Small intestine (tissue), 7 donors: Measurements from ENCODE around the gene KLF6. TPM values are rescaled to one million over a fixed set of nuclear protein-coding genes. Genes with fewer than 3 reads are reported as not detected.

Source experiments
- DNase-seq, 2 donors: peaks; one replicate each; pipeline versions ENCODE4 v3.0.0 to v3.0.0-alpha.2; 2013
- FAIRE-seq: peaks from 2 replicates; lab custom pipeline; 2012; peaks lifted over from hg19 to GRCh38; lab: Jason Lieb, UNC
- H3K27ac ChIP-seq, 3 donors: one replicate each; pipeline ENCODE4 v1.5.1; 2013; ENCODE audit warnings: low read length in 2 of 3, mild to moderate bottlenecking in 2 of 3, control low read depth in 1 of 3, inconsistent platforms in 1 of 3, low read depth in 1 of 3, moderate library complexity in 1 of 3
- H3K27me3 ChIP-seq, 3 donors: one replicate each; pipeline ENCODE4 v1.6.1; 2013; ENCODE audit warnings: low read length in 3 of 3, inconsistent platforms in 1 of 3; ENCODE audit not compliant: control insufficient read depth in 3 of 3, insufficient read depth in 3 of 3
- H3K36me3 ChIP-seq, 3 donors: one replicate each; pipeline ENCODE4 v1.6.1; 2013; ENCODE audit warnings: low read length in 3 of 3, inconsistent platforms in 1 of 3, low read depth in 1 of 3, mild to moderate bottlenecking in 1 of 3, moderate library complexity in 1 of 3; ENCODE audit not compliant: control insufficient read depth in 3 of 3, insufficient read depth in 2 of 3
- H3K4me1 ChIP-seq, 3 donors: one replicate each; pipeline ENCODE4 v1.6.1; 2013; ENCODE audit warnings: low read length in 2 of 3, inconsistent platforms in 1 of 3, low read depth in 1 of 3, mild to moderate bottlenecking in 1 of 3, moderate library complexity in 1 of 3; ENCODE audit not compliant: control insufficient read depth in 3 of 3, insufficient read depth in 2 of 3
- H3K4me3 ChIP-seq, 3 donors: one replicate each; pipeline ENCODE4 v1.5.1; 2013; ENCODE audit warnings: low read length in 3 of 3, control low read depth in 1 of 3, inconsistent platforms in 1 of 3, low read depth in 1 of 3, mild to moderate bottlenecking in 1 of 3, moderate library complexity in 1 of 3
- H3K9me3 ChIP-seq, 2 donors: one replicate each; pipeline ENCODE4 v1.6.1; 2013; ENCODE audit warnings: low read depth in 1 of 2, low read length in 1 of 2; ENCODE audit not compliant: control insufficient read depth in 2 of 2, insufficient read depth in 1 of 2
- WGBS, 3 donors: extraction: QIAGEN DNeasy Blood & Tissue Kit; methylation state at CpG; one replicate each; pipeline ENCODE4 v1.1.7; 2013; 5-methylcytosine and 5-hydroxymethylcytosine counted together
- polyA plus RNA-seq, 4 donors: library from polyadenylated mRNA; stranded (reverse) in 3 of 4; unstranded in 1 of 4; fragments of 200-250 nt in 3 of 4; fragments of 120-200 nt in 1 of 4; gene quantifications; one replicate each; pipeline versions ENCODE4 v1.2.1 to v1.2.3, GENCODE V29; 2013
- donor health status: healthy with polysubstance abuse.
- donor health status: control.
- donor health status: control.
- donor health status: Bipolar disorder and iron deficiency.
- donor health status: healthy.

The KLF6 gene
- polyA plus RNA-seq, 4 donors = 47.3 to 97.7 (median 72.1) TPM

- FAIRE-seq = no peak
- 58 to 76% (median 59%) methylated on average over 8 of the region's 8 CpGs for WGBS, 3 donors
These were observed 21.0 kb downstream of the KLF6 start for GRCh38 chr10:3763852-3764625.

GRCh38 chr10:3763035-3763456 lies 22.0 kb downstream of the KLF6 start:
- Histone ChIP-seq H3K4me1 (peaks cover 3 to 7% (median 4%) of the 10 kb centered on the region in 3 donors), H3K27me3 (no peaks in the 10 kb centered on the region), H3K9me3 (no peaks in the 10 kb centered on the region), H3K4me3 (peak overlapping the region in 1 of 3 donors; percentile 39), H3K36me3 (no peaks in the 10 kb centered on the region), H3K27ac (peak overlapping the region in 1 of 3 donors; percentile 9)
- no peak for FAIRE-seq
- 40 to 75% (median 54%) methylated on average over 20 of the region's 20 CpGs for WGBS, 3 donors
- peak in 1 of 2 donors; percentile 65 for DNase-seq

More at GRCh38 chr10:3763852-3764625, 21.0 kb downstream of the KLF6 start:
- Histone ChIP-seq H3K4me3 (no peak overlapping the region), H3K36me3 (no peaks in the 10 kb centered on the region), H3K27me3 (no peaks in the 10 kb centered on the region), H3K4me1 (peaks cover 3 to 7% (median 4%) of the 10 kb centered on the region in 3 donors), H3K27ac (peak overlapping the region in 2 of 3 donors; percentile 24 to 51), H3K9me3 (no peaks in the 10 kb centered on the region)
- no peak for DNase-seq

GRCh38 chr10:3762309-3762708 lies 22.7 kb downstream of the KLF6 start:
- Histone ChIP-seq H3K27me3 (no peaks in the 10 kb centered on the region), H3K9me3 (no peaks in the 10 kb centered on the region), H3K4me3 (no peak overlapping the region), H3K36me3 (no peaks in the 10 kb centered on the region), H3K27ac (no peak overlapping the region), H3K4me1 (peaks cover 3 to 7% (median 4%) of the 10 kb centered on the region in 3 donors)
- FAIRE-seq (no peak), DNase-seq (no peak)
- 89 to 97% (median 89%) methylated on average over 1 of the region's 1 CpG for WGBS, 3 donors

- no peaks in the 10 kb centered on the region for H3K9me3 ChIP-seq
- H3K27me3 ChIP-seq = no peaks in the 10 kb centered on the region
- no peak overlapping the region for H3K27ac ChIP-seq
- no peak overlapping the region for H3K4me3 ChIP-seq
- no peaks in the 10 kb centered on the region for H3K36me3 ChIP-seq
- FAIRE-seq (no peak), DNase-seq (no peak)
- H3K4me1 ChIP-seq = peaks cover 3 to 7% (median 4%) of the 10 kb centered on the region in 3 donors
- 79 to 84% (median 80%) methylated on average over 5 of the region's 5 CpGs for WGBS, 3 donors
These were observed 23.1 kb downstream of the KLF6 start for GRCh38 chr10:3761904-3762303.

GRCh38 chr10:3761021-3761686 lies 23.9 kb downstream of the KLF6 start:
- H3K9me3 ChIP-seq = no peaks in the 10 kb centered on the region
- no peaks in the 10 kb centered on the region for H3K36me3 ChIP-seq
- no peak for FAIRE-seq
- no peak overlapping the region for H3K4me3 ChIP-seq
- no peak for DNase-seq
- peaks cover 3 to 5% (median 4%) of the 10 kb centered on the region in 3 donors for H3K4me1 ChIP-seq
- no peaks in the 10 kb centered on the region for H3K27me3 ChIP-seq
- peak overlapping the region in 1 of 3 donors; percentile 35 for H3K27ac ChIP-seq
- WGBS, 3 donors = 82 to 86% (median 82%) methylated on average over 8 of the region's 8 CpGs

- H3K27me3 ChIP-seq = no peaks in the 10 kb centered on the region
- FAIRE-seq = no peak
- no peaks in the 10 kb centered on the region for H3K9me3 ChIP-seq
- H3K36me3 ChIP-seq = no peaks in the 10 kb centered on the region
- WGBS, 3 donors = 96 to 97% (median 97%) methylated on average over 14 of the region's 14 CpGs
- H3K27ac ChIP-seq = no peak overlapping the region
- peaks cover 3 to 7% (median 4%) of the 10 kb centered on the region in 3 donors for H3K4me1 ChIP-seq
- no peak for DNase-seq
- H3K4me3 ChIP-seq = no peak overlapping the region
These were observed 24.9 kb downstream of the KLF6 start for GRCh38 chr10:3760083-3760482.

GRCh38 chr10:3759397-3759796 lies 25.6 kb downstream of the KLF6 start:
- Histone ChIP-seq H3K27ac (no peak overlapping the region), H3K9me3 (no peaks in the 10 kb centered on the region), H3K4me3 (no peak overlapping the region), H3K36me3 (no peaks in the 10 kb centered on the region), H3K4me1 (peaks cover 0 to 8% (median 3%) of the 10 kb centered on the region in 3 donors), H3K27me3 (no peaks in the 10 kb centered on the region)
- 77 to 95% (median 88%) methylated on average over 2 of the region's 2 CpGs for WGBS, 3 donors
- no peak for FAIRE-seq
- no peak for DNase-seq

- Histone ChIP-seq H3K36me3 (no peaks in the 10 kb centered on the region), H3K27me3 (no peaks in the 10 kb centered on the region), H3K4me1 (peaks cover 0 to 8% (median 0%) of the 10 kb centered on the region in 3 donors), H3K4me3 (no peak overlapping the region), H3K27ac (peak overlapping the region in 1 of 3 donors; percentile 63), H3K9me3 (no peaks in the 10 kb centered on the region)
- no peak for DNase-seq
- 81 to 87% (median 83%) methylated on average over 6 of the region's 6 CpGs for WGBS, 3 donors
- no peak for FAIRE-seq
These were observed 26.5 kb downstream of the KLF6 start for GRCh38 chr10:3758491-3758970.
